Neural cell (in vitro differentiated cells): ENCODE data around the gene TEX13C. TPM values are rescaled to one million over a fixed set of nuclear protein-coding genes. Genes with fewer than 3 reads are reported as not detected.

Experiments used
- H2AFZ ChIP-seq: fragments of 200-600, 300-800 bp; sonication (generic), shearing (Covaris generic); 2 replicates; pipeline ENCODE4 v1.6.0; 2014; ENCODE audit warnings: low read depth, mild to moderate bottlenecking, antibody characterized with exemption, low read length, moderate library complexity
- H3F3A ChIP-seq: fragments of 200-600 bp; shearing (Covaris generic); 2 replicates; pipeline ENCODE4 v1.6.1; 2016; ENCODE audit warnings: mild to moderate bottlenecking, moderate library complexity, mixed read lengths, antibody characterized with exemption, low read length; ENCODE audit not compliant: insufficient read depth, poor library complexity, severe bottlenecking
- H3K27ac ChIP-seq: fragments of 200-600, 300-800 bp; sonication (generic), shearing (Covaris generic); 2 replicates; pipeline ENCODE4 v1.5.1; 2014; ENCODE audit warnings: mild to moderate bottlenecking, low read length, moderate library complexity
- H3K27me3 ChIP-seq: fragments of 300-800, 200-600 bp; sonication (generic), shearing (Covaris generic); 2 replicates; pipeline ENCODE4 v1.6.0; 2014; ENCODE audit warnings: mild to moderate bottlenecking, low read depth, low read length, moderate library complexity; ENCODE audit not compliant: insufficient read depth
- H3K36me3 ChIP-seq: fragments of 300-800, 200-600 bp; sonication (generic), shearing (Covaris generic); 2 replicates; pipeline ENCODE4 v1.5.1; 2014; ENCODE audit warnings: mild to moderate bottlenecking, antibody characterized with exemption, low read length, moderate library complexity; ENCODE audit not compliant: insufficient read depth
- H3K4me2 ChIP-seq: fragments of 300-800, 200-600 bp; sonication (generic), shearing (Covaris generic); 2 replicates; pipeline ENCODE4 v1.6.0; 2014; ENCODE audit warnings: mild to moderate bottlenecking, low read length
- H3K4me3 ChIP-seq: fragments of 300-800, 200-600 bp; sonication (generic), shearing (Covaris generic); 2 replicates; pipeline ENCODE4 v1.5.1; 2014; ENCODE audit warnings: mild to moderate bottlenecking, low read length, moderate library complexity
- H3K79me2 ChIP-seq: fragments of 200-600 bp; shearing (Covaris generic); replicated peaks from 2 replicates; pipeline ENCODE4 v1.6.0; 2014; ENCODE audit warnings: mild to moderate bottlenecking, low read length, moderate library complexity; ENCODE audit not compliant: insufficient read depth
- H3K9ac ChIP-seq: fragments of 300-800, 200-600 bp; sonication (generic), shearing (Covaris generic); 2 replicates; pipeline ENCODE4 v1.6.1; 2016; ENCODE audit warnings: mild to moderate bottlenecking, low read length, mixed read lengths
- H3K9me2 ChIP-seq: fragments of 200-600 bp; shearing (Covaris generic); 2 replicates; pipeline ENCODE4 v1.6.1; 2016; ENCODE audit warnings: mild to moderate bottlenecking, low read length, mixed read lengths; ENCODE audit not compliant: insufficient read depth
- H3K9me3 ChIP-seq: fragments of 200-600, 300-800 bp; sonication (generic), shearing (Covaris generic); 2 replicates; pipeline ENCODE4 v1.6.1; 2016; ENCODE audit warnings: mild to moderate bottlenecking, mixed run types, low read length, moderate library complexity, mixed read lengths
- H4K20me1 ChIP-seq: fragments of 200-600 bp; shearing (Covaris generic); 2 replicates; pipeline ENCODE4 v1.6.1; 2016; ENCODE audit warnings: mild to moderate bottlenecking, mixed run types; ENCODE audit not compliant: insufficient read depth
- EP300 ChIP-seq: fragments of 450-650 bp; conservative IDR thresholded peaks from 2 replicates; pipeline ENCODE4 v1.6.1; 2014; ENCODE audit warnings: antibody characterized with exemption, mild to moderate bottlenecking, moderate library complexity; ENCODE audit not compliant: poor library complexity, severe bottlenecking
- EZH2 ChIP-seq: fragments of 200-600, 300-800 bp; shearing (Covaris generic), sonication (generic); IDR thresholded peaks from 2 replicates; pipeline ENCODE4 v1.6.1; 2014; ENCODE audit warnings: antibody characterized with exemption, low read length, borderline replicate concordance, mild to moderate bottlenecking; ENCODE audit not compliant: insufficient read depth, poor library complexity, severe bottlenecking
- MXI1 ChIP-seq: fragments of 450-650 bp; conservative IDR thresholded peaks from 2 replicates; pipeline ENCODE4 v1.6.1; 2014; ENCODE audit warnings: antibody characterized with exemption, mild to moderate bottlenecking; ENCODE audit not compliant: poor library complexity, severe bottlenecking
- POLR2AphosphoS5 ChIP-seq: IDR thresholded peaks from 2 replicates; pipeline ENCODE4 v1.6.1; 2012
- RAD21 ChIP-seq: fragments of 450-650 bp; conservative IDR thresholded peaks from 2 replicates; pipeline ENCODE4 v1.6.1; 2014; ENCODE audit warnings: antibody characterized with exemption, mild to moderate bottlenecking, moderate library complexity
- SMC3 ChIP-seq: fragments of 450-650 bp; conservative IDR thresholded peaks from 2 replicates; pipeline ENCODE4 v1.6.1; 2014; ENCODE audit warnings: antibody characterized with exemption, mild to moderate bottlenecking, moderate library complexity; ENCODE audit not compliant: poor library complexity
- TAF1 ChIP-seq: IDR thresholded peaks from 2 replicates; pipeline ENCODE4 v1.6.1; 2012; ENCODE audit warnings: low read depth
- polyA plus RNA-seq: library from polyadenylated mRNA; depleted of rRNA; stranded (reverse); fragments of >200 nt; gene quantifications from 2 replicates; pipeline ENCODE4 v1.2.3, GENCODE V29; 2014
- TF ChIP-seq, protein P1 (sequence below): fragments of 450-650 bp; IDR thresholded peaks from 2 replicates; pipeline ENCODE4 v1.5.1; 2014; ENCODE audit warnings: antibody characterized with exemption, mild to moderate bottlenecking, moderate library complexity; ENCODE audit not compliant: poor library complexity, severe bottlenecking
- TF ChIP-seq, protein P2 (sequence below): IDR thresholded peaks from 2 replicates; pipeline ENCODE4 v1.6.1; 2012; ENCODE audit warnings: borderline replicate concordance

Gene TEX13C
- polyA plus RNA-seq, 1 donor from 2014 or later, result not detected

GRCh38 chrX:125289920-125290319 is 29.8 kb upstream of the TEX13C start:
- Histone ChIP-seq H3K9ac (no peak overlapping the region), H2AFZ (no peak overlapping the region), H4K20me1 (no peaks in the 10 kb centered on the region), H3K4me3 (no peak overlapping the region), H3K4me2 (no peak overlapping the region), H3K9me2 (no peaks in the 10 kb centered on the region), H3F3A (no peaks in the 10 kb centered on the region), H3K79me2 (no peaks in the 10 kb centered on the region), H3K27me3 (no peaks in the 10 kb centered on the region), H3K9me3 (no peaks in the 10 kb centered on the region), H3K36me3 (no peaks in the 10 kb centered on the region), H3K27ac (no peak overlapping the region)
- TF ChIP-seq, protein P1, sequence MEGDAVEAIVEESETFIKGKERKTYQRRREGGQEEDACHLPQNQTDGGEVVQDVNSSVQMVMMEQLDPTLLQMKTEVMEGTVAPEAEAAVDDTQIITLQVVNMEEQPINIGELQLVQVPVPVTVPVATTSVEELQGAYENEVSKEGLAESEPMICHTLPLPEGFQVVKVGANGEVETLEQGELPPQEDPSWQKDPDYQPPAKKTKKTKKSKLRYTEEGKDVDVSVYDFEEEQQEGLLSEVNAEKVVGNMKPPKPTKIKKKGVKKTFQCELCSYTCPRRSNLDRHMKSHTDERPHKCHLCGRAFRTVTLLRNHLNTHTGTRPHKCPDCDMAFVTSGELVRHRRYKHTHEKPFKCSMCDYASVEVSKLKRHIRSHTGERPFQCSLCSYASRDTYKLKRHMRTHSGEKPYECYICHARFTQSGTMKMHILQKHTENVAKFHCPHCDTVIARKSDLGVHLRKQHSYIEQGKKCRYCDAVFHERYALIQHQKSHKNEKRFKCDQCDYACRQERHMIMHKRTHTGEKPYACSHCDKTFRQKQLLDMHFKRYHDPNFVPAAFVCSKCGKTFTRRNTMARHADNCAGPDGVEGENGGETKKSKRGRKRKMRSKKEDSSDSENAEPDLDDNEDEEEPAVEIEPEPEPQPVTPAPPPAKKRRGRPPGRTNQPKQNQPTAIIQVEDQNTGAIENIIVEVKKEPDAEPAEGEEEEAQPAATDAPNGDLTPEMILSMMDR, result no peak
- TF ChIP-seq MXI1 (no peak), RAD21 (no peak), TAF1 (no peak), SMC3 (no peak), POLR2AphosphoS5 (no peak), EP300 (no peak), EZH2 (no peak)

DNA sequence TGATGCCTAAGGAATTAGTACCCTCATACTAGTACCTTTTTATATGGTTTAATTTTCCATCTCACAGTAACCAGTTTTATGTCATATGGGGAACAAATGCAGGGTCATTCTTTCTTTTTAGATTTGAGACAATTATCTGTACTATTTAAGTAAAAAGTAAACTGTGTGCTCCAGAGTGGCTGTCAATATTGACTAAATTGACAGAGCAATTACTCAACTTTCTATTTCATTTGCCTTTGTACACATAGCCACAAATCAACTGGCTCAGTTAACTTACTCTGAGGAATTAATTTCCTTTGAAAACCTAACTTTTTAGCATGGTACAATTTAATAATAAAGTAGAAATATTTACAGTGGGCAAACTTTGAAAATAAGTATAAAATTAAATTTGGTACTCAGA is 28.5 kb upstream of the TEX13C start:
- Histone ChIP-seq H3K36me3 (no peaks in the 10 kb centered on the region), H3K27me3 (no peaks in the 10 kb centered on the region), H3F3A (no peaks in the 10 kb centered on the region), H2AFZ (no peak overlapping the region), H3K9me2 (no peaks in the 10 kb centered on the region), H3K27ac (no peak overlapping the region), H4K20me1 (no peaks in the 10 kb centered on the region), H3K4me2 (no peak overlapping the region), H3K9me3 (no peaks in the 10 kb centered on the region), H3K9ac (no peak overlapping the region), H3K4me3 (no peak overlapping the region), H3K79me2 (no peaks in the 10 kb centered on the region)
- TF ChIP-seq RAD21, result no peak
- TF ChIP-seq, protein P1, result no peak
- TF ChIP-seq MXI1, result no peak
- TF ChIP-seq POLR2AphosphoS5, result no peak
- no peak for TF ChIP-seq TAF1
- TF ChIP-seq, protein P2, sequence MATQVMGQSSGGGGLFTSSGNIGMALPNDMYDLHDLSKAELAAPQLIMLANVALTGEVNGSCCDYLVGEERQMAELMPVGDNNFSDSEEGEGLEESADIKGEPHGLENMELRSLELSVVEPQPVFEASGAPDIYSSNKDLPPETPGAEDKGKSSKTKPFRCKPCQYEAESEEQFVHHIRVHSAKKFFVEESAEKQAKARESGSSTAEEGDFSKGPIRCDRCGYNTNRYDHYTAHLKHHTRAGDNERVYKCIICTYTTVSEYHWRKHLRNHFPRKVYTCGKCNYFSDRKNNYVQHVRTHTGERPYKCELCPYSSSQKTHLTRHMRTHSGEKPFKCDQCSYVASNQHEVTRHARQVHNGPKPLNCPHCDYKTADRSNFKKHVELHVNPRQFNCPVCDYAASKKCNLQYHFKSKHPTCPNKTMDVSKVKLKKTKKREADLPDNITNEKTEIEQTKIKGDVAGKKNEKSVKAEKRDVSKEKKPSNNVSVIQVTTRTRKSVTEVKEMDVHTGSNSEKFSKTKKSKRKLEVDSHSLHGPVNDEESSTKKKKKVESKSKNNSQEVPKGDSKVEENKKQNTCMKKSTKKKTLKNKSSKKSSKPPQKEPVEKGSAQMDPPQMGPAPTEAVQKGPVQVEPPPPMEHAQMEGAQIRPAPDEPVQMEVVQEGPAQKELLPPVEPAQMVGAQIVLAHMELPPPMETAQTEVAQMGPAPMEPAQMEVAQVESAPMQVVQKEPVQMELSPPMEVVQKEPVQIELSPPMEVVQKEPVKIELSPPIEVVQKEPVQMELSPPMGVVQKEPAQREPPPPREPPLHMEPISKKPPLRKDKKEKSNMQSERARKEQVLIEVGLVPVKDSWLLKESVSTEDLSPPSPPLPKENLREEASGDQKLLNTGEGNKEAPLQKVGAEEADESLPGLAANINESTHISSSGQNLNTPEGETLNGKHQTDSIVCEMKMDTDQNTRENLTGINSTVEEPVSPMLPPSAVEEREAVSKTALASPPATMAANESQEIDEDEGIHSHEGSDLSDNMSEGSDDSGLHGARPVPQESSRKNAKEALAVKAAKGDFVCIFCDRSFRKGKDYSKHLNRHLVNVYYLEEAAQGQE, result no peak
